Hepatocyte (in vitro differentiated cells): ENCODE data around the gene WTAP.

Source experiments
- EZH2 ChIP-seq: fragments of 200-600 bp; sonication (generic); IDR thresholded peaks from 2 replicates; pipeline ENCODE4 v1.6.1; 2016; ENCODE audit warnings: antibody characterized with exemption, mild to moderate bottlenecking, borderline replicate concordance
- EZH2phosphoT487 ChIP-seq: fragments of 200-600 bp; sonication (generic); IDR thresholded peaks from one replicate; pipeline ENCODE4 v1.6.1; 2018; ENCODE audit warnings: antibody characterized with exemption, mild to moderate bottlenecking, low read depth, moderate library complexity; ENCODE audit not compliant: unreplicated experiment, severe bottlenecking
- TF ChIP-seq, protein P1 (sequence below): fragments of 200-600 bp; sonication (generic); IDR thresholded peaks from 2 replicates; pipeline ENCODE4 v1.5.1; 2016; ENCODE audit warnings: antibody characterized with exemption, mild to moderate bottlenecking; ENCODE audit not compliant: poor library complexity

DNA sequence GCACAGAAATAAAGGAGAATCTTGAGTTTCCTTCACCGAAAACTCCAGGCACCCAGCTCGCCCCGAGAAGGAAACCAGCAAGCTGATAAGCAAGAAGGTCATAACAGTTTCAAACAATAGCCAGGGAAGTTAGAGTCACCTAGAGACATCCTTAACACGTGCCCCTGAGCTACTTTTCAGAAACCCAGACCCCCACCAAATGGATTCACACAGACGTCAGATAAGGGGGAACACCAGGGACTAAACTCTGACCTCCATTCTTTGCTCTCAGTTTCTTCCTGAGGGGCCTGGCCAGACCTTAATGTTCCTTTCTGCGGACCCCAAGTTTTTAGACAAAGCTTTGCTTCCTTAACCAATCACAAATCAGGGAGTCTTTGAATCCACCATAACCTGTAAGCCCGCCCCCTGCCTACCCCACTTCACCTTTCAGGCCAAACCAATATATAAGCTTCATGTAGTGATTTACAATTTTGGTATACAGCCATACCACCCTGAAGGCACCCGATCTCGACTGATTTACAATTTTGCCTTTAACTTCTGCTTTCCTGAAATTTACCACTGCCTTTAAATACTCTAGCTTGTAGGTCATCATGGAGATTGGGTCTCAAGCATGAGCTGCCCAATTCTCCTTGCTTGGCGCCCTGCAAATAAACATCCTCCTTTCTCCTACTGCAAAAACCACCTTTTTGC, 46.0 kb upstream of the WTAP start:
- TF ChIP-seq, protein P1, sequence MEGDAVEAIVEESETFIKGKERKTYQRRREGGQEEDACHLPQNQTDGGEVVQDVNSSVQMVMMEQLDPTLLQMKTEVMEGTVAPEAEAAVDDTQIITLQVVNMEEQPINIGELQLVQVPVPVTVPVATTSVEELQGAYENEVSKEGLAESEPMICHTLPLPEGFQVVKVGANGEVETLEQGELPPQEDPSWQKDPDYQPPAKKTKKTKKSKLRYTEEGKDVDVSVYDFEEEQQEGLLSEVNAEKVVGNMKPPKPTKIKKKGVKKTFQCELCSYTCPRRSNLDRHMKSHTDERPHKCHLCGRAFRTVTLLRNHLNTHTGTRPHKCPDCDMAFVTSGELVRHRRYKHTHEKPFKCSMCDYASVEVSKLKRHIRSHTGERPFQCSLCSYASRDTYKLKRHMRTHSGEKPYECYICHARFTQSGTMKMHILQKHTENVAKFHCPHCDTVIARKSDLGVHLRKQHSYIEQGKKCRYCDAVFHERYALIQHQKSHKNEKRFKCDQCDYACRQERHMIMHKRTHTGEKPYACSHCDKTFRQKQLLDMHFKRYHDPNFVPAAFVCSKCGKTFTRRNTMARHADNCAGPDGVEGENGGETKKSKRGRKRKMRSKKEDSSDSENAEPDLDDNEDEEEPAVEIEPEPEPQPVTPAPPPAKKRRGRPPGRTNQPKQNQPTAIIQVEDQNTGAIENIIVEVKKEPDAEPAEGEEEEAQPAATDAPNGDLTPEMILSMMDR, result no peak
- TF ChIP-seq EZH2phosphoT487 (no peak), EZH2 (no peak)
